ENCODE measurements around the gene OR10H1. TPM values are rescaled to one million over a fixed set of nuclear protein-coding genes. Genes with fewer than 3 reads are reported as not detected.

Gene OR10H1
- total and polyA plus RNA-seq, 4 donors: under 0.01 TPM; not detected in 3

- Histone ChIP-seq H3K27me3 (ENCODE audit: control insufficient read depth in 4 of 4, insufficient read depth in 4 of 4, low read length in 3 of 4) (no peaks in the 10 kb centered on the region), H3K4me1 (ENCODE audit: control insufficient read depth in 4 of 4, insufficient read depth in 4 of 4, low read length in 3 of 4) (peaks cover 0 to 8% (median 2%) of the 10 kb centered on the region in 4 donors), H3K9ac (ENCODE audit: low read depth in 1 of 2, low read length in 2 of 2) (no peak overlapping the region), H3K4me3 (ENCODE audit: low read depth in 1 of 3, low read length in 3 of 3) (no peak overlapping the region), H3K27ac (ENCODE audit: low read depth in 1 of 2, low read length in 2 of 2) (no peak overlapping the region), H3K9me3 (ENCODE audit: control insufficient read depth in 4 of 4, low read length in 3 of 4) (no peaks in the 10 kb centered on the region), H3K36me3 (ENCODE audit: control insufficient read depth in 4 of 4, insufficient read depth in 3 of 4, low read depth in 1 of 4, low read length in 3 of 4) (no peaks in the 10 kb centered on the region)
- TF ChIP-seq ATF3 (IDR thresholded peaks at IDR 0.05) (no peak), ZBTB33 (IDR thresholded peaks at IDR 0.05) (no peak), YY1 (IDR thresholded peaks at IDR 0.05) (no peak), MAX (IDR thresholded peaks at IDR 0.05) (no peak), EGR1 (IDR thresholded peaks at IDR 0.05; ENCODE audit: low read depth in 2 of 2) (no peak), JUND (IDR thresholded peaks at IDR 0.05) (no peak), RXRA (IDR thresholded peaks at IDR 0.05) (no peak), HNF4G (IDR thresholded peaks at IDR 0.05) (no peak), NR2F2 (IDR thresholded peaks at IDR 0.05) (no peak), HNF4A (conservative IDR thresholded peaks at IDR 0.05) (no peak), RAD21 (IDR thresholded peaks at IDR 0.05) (no peak), FOXA1 (IDR thresholded peaks at IDR 0.05) (no peak), REST (IDR thresholded peaks at IDR 0.05) (no peak)
- WGBS: 48% methylated on average over 7 of the region's 7 CpGs
- no peak for DNase-seq (ENCODE audit: low spot score)
These were observed 47.0 kb upstream of the OR10H1 start for GRCh38 chr19:15862444-15862843.

- Histone ChIP-seq H3K4me1 (ENCODE audit: control insufficient read depth in 4 of 4, insufficient read depth in 4 of 4, low read length in 3 of 4) (no peaks in the 10 kb centered on the region), H3K36me3 (ENCODE audit: control insufficient read depth in 4 of 4, insufficient read depth in 3 of 4, low read depth in 1 of 4, low read length in 3 of 4) (no peaks in the 10 kb centered on the region), H3K27me3 (ENCODE audit: control insufficient read depth in 4 of 4, insufficient read depth in 4 of 4, low read length in 3 of 4) (no peaks in the 10 kb centered on the region), H3K9ac (ENCODE audit: low read depth in 1 of 2, low read length in 2 of 2) (no peak overlapping the region), H3K27ac (ENCODE audit: low read depth in 1 of 2, low read length in 2 of 2) (no peak overlapping the region), H3K9me3 (ENCODE audit: control insufficient read depth in 4 of 4, low read length in 3 of 4) (no peaks in the 10 kb centered on the region), H3K4me3 (ENCODE audit: low read depth in 1 of 3, low read length in 3 of 3) (no peak overlapping the region)
- TF ChIP-seq CTCF (IDR thresholded peaks at IDR 0.05; ENCODE audit: low read depth, low read length, missing input control): no peak
- WGBS: 80% methylated on average over 6 of the region's 6 CpGs
- no peak for DNase-seq (ENCODE audit: low spot score)
These were observed 45.1 kb upstream of the OR10H1 start for GRCh38 chr19:15860522-15860921.

Data from liver (tissue), 9 donors.